NCI-H1930 (cell line): Measurements from ENCODE around the gene HBG2.
"Not testable (repeated sequence)": the region's sequence is repeated elsewhere in the genome, so short reads cannot be mapped to it uniquely, and the experiment has no call there.

Source experiments
- DNase-seq, 2 experiments: peaks; one replicate each; lab custom pipeline; 2025; lab: John Stamatoyannopoulos, UW

The HBG2 gene

GRCh38 chr11:5281596-5281995 lies 27.0 kb upstream of the HBG2 start:
- DNase-seq, result no peak

GRCh38 chr11:5280582-5281102 lies 26.1 kb upstream of the HBG2 start:
- peak in 1 of 2 experiments; percentile 34 for DNase-seq

GRCh38 chr11:5279471-5280090 lies 25.0 kb upstream of the HBG2 start:
- no peak for DNase-seq

- DNase-seq, result no peak
These were observed 23.3 kb upstream of the HBG2 start for GRCh38 chr11:5277807-5278382.

- no peak for DNase-seq
These were observed 22.1 kb upstream of the HBG2 start for GRCh38 chr11:5276697-5277096.

- DNase-seq, result no peak
These were observed 21.0 kb upstream of the HBG2 start for GRCh38 chr11:5275369-5276110.

- DNase-seq, result no peak
These were observed 19.8 kb upstream of the HBG2 start for GRCh38 chr11:5274395-5274794.

- no peak for DNase-seq
These were observed 17.9 kb upstream of the HBG2 start for GRCh38 chr11:5272395-5273017.

- no peak for DNase-seq
These were observed 15.2 kb upstream of the HBG2 start, which contains the start of gene HBE1 for GRCh38 chr11:5269715-5270147. Gene HBE1 (minus strand): TSS chr11:5269945. CDS start chr11:5269890, 55 bp downstream.

GRCh38 chr11:5267033-5267563 lies 12.5 kb upstream of the HBG2 start:
- DNase-seq, result no peak

- no peak for DNase-seq
These were observed 12.0 kb upstream of the HBG2 start for GRCh38 chr11:5266609-5267008.

GRCh38 chr11:5265832-5266231 lies 11.3 kb upstream of the HBG2 start:
- DNase-seq, result no peak

- DNase-seq, result no peak
These were observed 4.1 kb upstream of the HBG2 start for GRCh38 chr11:5258543-5259262.

GRCh38 chr11:5257296-5257695 lies 2.7 kb upstream of the HBG2 start:
- no peak for DNase-seq

GRCh38 chr11:5254023-5254422 lies 558 bp downstream of the HBG2 start:
- not testable (repeated sequence) for DNase-seq

GRCh38 chr11:5253440-5253839 lies 1.1 kb downstream of the HBG2 start:
- not testable (repeated sequence) for DNase-seq

- DNase-seq, result no peak
These were observed 1.7 kb downstream of the HBG2 start for GRCh38 chr11:5252919-5253265.

- DNase-seq, result no peak
These were observed 2.2 kb downstream of the HBG2 start for GRCh38 chr11:5252192-5252918.

GRCh38 chr11:5251746-5252145 lies 2.8 kb downstream of the HBG2 start:
- no peak for DNase-seq

- no peak for DNase-seq
These were observed 3.9 kb downstream of the HBG2 start for GRCh38 chr11:5250543-5251204.
